ENCODE measurements around the gene TSPAN1. TPM values are rescaled to one million over a fixed set of nuclear protein-coding genes. Genes with fewer than 3 reads are reported as not detected.
"Not testable (repeated sequence)": the region's sequence is repeated elsewhere in the genome, so short reads cannot be mapped to it uniquely, and the experiment has no call there.

The TSPAN1 gene
- polyA plus RNA-seq, 1 donor, result 50.1 TPM

GRCh38 chr1:46219551-46220520 is 44.9 kb downstream of the TSPAN1 start:
- no peak for DNase-seq

GRCh38 chr1:46220808-46221207 is 45.9 kb downstream of the TSPAN1 start:
- no peak for DNase-seq

GRCh38 chr1:46221749-46222148 is 46.9 kb downstream of the TSPAN1 start:
- no peak for DNase-seq

- not testable (repeated sequence) for DNase-seq
Measured at GRCh38 chr1:46223055-46223454, 48.2 kb downstream of the TSPAN1 start.

- DNase-seq, result peak; percentile 77
Measured at GRCh38 chr1:46223472-46223943, 48.6 kb downstream of the TSPAN1 start.

- no peak for DNase-seq
Measured at GRCh38 chr1:46224966-46225365, 50.1 kb downstream of the TSPAN1 start.

GRCh38 chr1:46231231-46231630 is 56.3 kb downstream of the TSPAN1 start:
- not testable (repeated sequence) for DNase-seq

Other genes starting within 250 kb of the TSPAN1 start
- gene PIK3R3, start 42.5 kb upstream of the TSPAN1 start, polyA plus RNA-seq (ENCODE audit: insufficient read length), result 35.8 TPM
- not detected for gene P3R3URF, start 1.4 kb downstream of the TSPAN1 start, polyA plus RNA-seq (ENCODE audit: insufficient read length)
- 84.1 TPM for gene POMGNT1, start 23.3 kb downstream of the TSPAN1 start, polyA plus RNA-seq (ENCODE audit: insufficient read length)
- gene LURAP1, start 28.2 kb downstream of the TSPAN1 start, polyA plus RNA-seq (ENCODE audit: insufficient read length), result 5.4 TPM
- 16.7 TPM for gene RAD54L, start 72.7 kb downstream of the TSPAN1 start, polyA plus RNA-seq (ENCODE audit: insufficient read length)
- 86.2 TPM for gene LRRC41, start 128.5 kb downstream of the TSPAN1 start, polyA plus RNA-seq (ENCODE audit: insufficient read length)
- gene UQCRH, start 128.6 kb downstream of the TSPAN1 start, polyA plus RNA-seq (ENCODE audit: insufficient read length), result 377 TPM
- 28.5 TPM for gene NSUN4, start 165.7 kb downstream of the TSPAN1 start, polyA plus RNA-seq (ENCODE audit: insufficient read length)
- gene FAAH, start 219.2 kb downstream of the TSPAN1 start, polyA plus RNA-seq (ENCODE audit: insufficient read length), result 21.4 TPM

Measured in left kidney (tissue), 2 donors.